ENCODE measurements around the gene NT5DC1.
"Not testable (repeated sequence)": the region's sequence is repeated elsewhere in the genome, so short reads cannot be mapped to it uniquely, and the experiment has no call there.

NT5DC1 gene

GRCh38 chr6:116280161-116280932 is 179.7 kb downstream of the NT5DC1 start:
- peak in 1 of 4 experiments; percentile 6 for DNase-seq

- DNase-seq, result no peak
Observed at GRCh38 chr6:116280933-116281316, 180.3 kb downstream of the NT5DC1 start.

GRCh38 chr6:116282698-116283097 is 182.0 kb downstream of the NT5DC1 start:
- no peak for DNase-seq

- DNase-seq, result no peak
Observed at GRCh38 chr6:116283191-116283590, 182.5 kb downstream of the NT5DC1 start.

GRCh38 chr6:116284984-116285383 is 184.3 kb downstream of the NT5DC1 start:
- DNase-seq, result not testable (repeated sequence)

- peak in 1 of 4 experiments; percentile 32 for DNase-seq
Observed at GRCh38 chr6:116286773-116287358, 186.2 kb downstream of the NT5DC1 start.

GRCh38 chr6:116287689-116288282 is 187.1 kb downstream of the NT5DC1 start:
- DNase-seq, result peak; percentile 39 to 80 (median 60)

GRCh38 chr6:116289876-116290275 is 189.2 kb downstream of the NT5DC1 start:
- no peak for DNase-seq

GRCh38 chr6:116290799-116291198 is 190.1 kb downstream of the NT5DC1 start:
- no peak for DNase-seq

GRCh38 chr6:116291701-116292396 is 191.2 kb downstream of the NT5DC1 start:
- no peak for DNase-seq

- no peak for DNase-seq
Observed at GRCh38 chr6:116292553-116292952, 191.9 kb downstream of the NT5DC1 start.

GRCh38 chr6:116298273-116298672 is 197.6 kb downstream of the NT5DC1 start:
- DNase-seq, result no peak

GRCh38 chr6:116298973-116299372 is 198.3 kb downstream of the NT5DC1 start:
- DNase-seq, result peak; percentile 43 to 79 (median 58)

Measured in suppressor macrophage (primary cell).